ENCODE results near the gene XPO5.
"Not testable (repeated sequence)": the region's sequence is repeated elsewhere in the genome, so short reads cannot be mapped to it uniquely, and the experiment has no call there.

XPO5 gene

GRCh38 chr6:43589564-43589963, 13.7 kb upstream of the XPO5 start:
- intact Hi-C loops (cut with DNase I); DNase-seq: not testable (repeated sequence)

- no peak for DNase-seq
- intact Hi-C loops (cut with DNase I), result no loop called here
Observed at GRCh38 chr6:43588194-43588593, 12.4 kb upstream of the XPO5 start.

GRCh38 chr6:43584892-43585570, 9.2 kb upstream of the XPO5 start:
- intact Hi-C loops (cut with DNase I), result no loop called here
- DNase-seq, result no peak

- intact Hi-C loops (cut with DNase I), result no loop called here
- no peak for DNase-seq
Observed at GRCh38 chr6:43582911-43583310, 7.1 kb upstream of the XPO5 start.

GRCh38 chr6:43579171-43579570, 3.3 kb upstream of the XPO5 start:
- intact Hi-C loops (cut with DNase I), result loop anchor here (5.0 kb wide), 2 partner anchors 58 to 62 kb away; partner anchors contain the start of genes MAD2L1BP, POLR1C and YIPF3
- no peak for DNase-seq

GRCh38 chr6:43578748-43579147, 2.9 kb upstream of the XPO5 start:
- intact Hi-C loops (cut with DNase I), result loop anchor here (5.0 kb wide), 2 partner anchors 59 to 61 kb away; partner anchors contain the start of genes MAD2L1BP, POLR1C and YIPF3
- DNase-seq, result no peak

GRCh38 chr6:43575105-43575771, 600 bp downstream of the XPO5 start:
- intact Hi-C loops (cut with DNase I), result loop anchor here (5.0 kb wide), 2 partner anchors 58 to 62 kb away; partner anchors contain the start of genes MAD2L1BP, POLR1C and YIPF3
- peak in 8 of 10 donors; percentile 11 to 84 (median 30) for DNase-seq

- intact Hi-C loops (cut with DNase I), result no loop called here
- peak in 2 of 10 donors; percentile 24 to 55 for DNase-seq
Observed at GRCh38 chr6:43572015-43572414, 3.8 kb downstream of the XPO5 start.

GRCh38 chr6:43570876-43571441, 4.9 kb downstream of the XPO5 start:
- intact Hi-C loops (cut with DNase I), result no loop called here
- no peak for DNase-seq

- no peak for DNase-seq
- intact Hi-C loops (cut with DNase I), result no loop called here
Observed at GRCh38 chr6:43559328-43559727, 16.5 kb downstream of the XPO5 start.

GRCh38 chr6:43557620-43558019, 18.2 kb downstream of the XPO5 start:
- intact Hi-C loops (cut with DNase I); DNase-seq: not testable (repeated sequence)

- DNase-seq, result no peak
- intact Hi-C loops (cut with DNase I), result no loop called here
Observed at GRCh38 chr6:43547222-43547621, 28.6 kb downstream of the XPO5 start.

- intact Hi-C loops (cut with DNase I), result no loop called here
- DNase-seq, result no peak
Observed at GRCh38 chr6:43544461-43544860, 31.4 kb downstream of the XPO5 start.

- intact Hi-C loops (cut with DNase I), result no loop called here
- DNase-seq, result no peak
Observed at GRCh38 chr6:43541774-43542471, 33.9 kb downstream of the XPO5 start.

- intact Hi-C loops (cut with DNase I), result no loop called here
- no peak for DNase-seq
Observed at GRCh38 chr6:43540507-43540906, 35.3 kb downstream of the XPO5 start.

GRCh38 chr6:43539409-43539808, 36.4 kb downstream of the XPO5 start:
- intact Hi-C loops (cut with DNase I), result not testable (repeated sequence)

GRCh38 chr6:43538986-43539385, 36.9 kb downstream of the XPO5 start:
- DNase-seq; intact Hi-C loops (cut with DNase I): not testable (repeated sequence)

More at GRCh38 chr6:43539409-43539808, 36.4 kb downstream of the XPO5 start:
- DNase-seq, result not testable (repeated sequence)

- intact Hi-C loops (cut with DNase I), result no loop called here
- no peak for DNase-seq
Observed at GRCh38 chr6:43532201-43532600, 43.6 kb downstream of the XPO5 start.

GRCh38 chr6:43524483-43524961, 51.3 kb downstream of the XPO5 start:
- intact Hi-C loops (cut with DNase I), result no loop called here

GRCh38 chr6:43523284-43523683, 52.6 kb downstream of the XPO5 start:
- peak in 1 of 10 donors; percentile 70 for DNase-seq
- intact Hi-C loops (cut with DNase I), result no loop called here

More at GRCh38 chr6:43524483-43524961, 51.3 kb downstream of the XPO5 start:
- peak in 1 of 10 donors; percentile 23 for DNase-seq
